H9 (cell line): ENCODE measurements around the gene MUC2. TPM values are rescaled to one million over a fixed set of nuclear protein-coding genes. Genes with fewer than 3 reads are reported as not detected.

Experiments
- DNase-seq: peaks from one replicate; pipeline ENCODE4 v3.0.0-alpha.2; 2017
- H2AFZ ChIP-seq: one replicate; pipeline ENCODE4 v1.6.1; 2013; ENCODE audit warnings: mild to moderate bottlenecking, low read length, control low read depth, moderate library complexity
- H2AK5ac ChIP-seq: 2 replicates; pipeline ENCODE4 v1.6.1; 2013; ENCODE audit warnings: low read length, control low read depth, mixed read lengths; ENCODE audit not compliant: insufficient read length
- H2BK120ac ChIP-seq: one replicate; pipeline ENCODE4 v1.6.1; 2013; ENCODE audit warnings: low read depth, mild to moderate bottlenecking, low read length, control low read depth, inconsistent platforms; ENCODE audit not compliant: poor library complexity, severe bottlenecking
- H2BK12ac ChIP-seq: 2 replicates; pipeline ENCODE4 v1.6.1; 2013; ENCODE audit warnings: low read length, control low read depth, mixed read lengths, low read depth; ENCODE audit not compliant: insufficient read length
- H2BK15ac ChIP-seq: 2 replicates; pipeline ENCODE4 v1.6.1; 2013; ENCODE audit warnings: low read depth, low read length, control low read depth
- H2BK20ac ChIP-seq: one replicate; pipeline ENCODE4 v1.6.1; 2013; ENCODE audit warnings: low read depth, mild to moderate bottlenecking, low read length, control low read depth, inconsistent platforms; ENCODE audit not compliant: poor library complexity, severe bottlenecking
- H2BK5ac ChIP-seq: 2 replicates; pipeline ENCODE4 v1.6.1; 2013; ENCODE audit warnings: low read length, control low read depth, mixed read lengths; ENCODE audit not compliant: insufficient read length
- H3K14ac ChIP-seq: 2 replicates; pipeline ENCODE4 v1.6.1; 2013; ENCODE audit warnings: low read length, control low read depth; ENCODE audit not compliant: insufficient read depth
- H3K18ac ChIP-seq: 2 replicates; pipeline ENCODE4 v1.6.1; 2013; ENCODE audit warnings: low read depth, mild to moderate bottlenecking, mixed read lengths, low read length, control low read depth; ENCODE audit not compliant: insufficient read length
- H3K23ac ChIP-seq: 2 replicates; pipeline ENCODE4 v1.6.1; 2013; ENCODE audit warnings: low read length, control low read depth, mixed read lengths, low read depth; ENCODE audit not compliant: insufficient read length
- H3K23me2 ChIP-seq: 2 replicates; pipeline ENCODE4 v1.6.1; 2013; ENCODE audit warnings: low read depth, mild to moderate bottlenecking, mixed read lengths, low read length, control low read depth; ENCODE audit not compliant: insufficient read length, poor library complexity, severe bottlenecking
- H3K27ac ChIP-seq: 2 replicates; pipeline ENCODE4 v1.5.1; 2013; ENCODE audit warnings: low read length, control low read depth, mixed read lengths, low read depth; ENCODE audit not compliant: insufficient read length
- H3K27me3 ChIP-seq: 2 replicates; pipeline ENCODE4 v1.6.1; 2013; ENCODE audit warnings: low read length, control low read depth, inconsistent platforms; ENCODE audit not compliant: insufficient read depth
- H3K4ac ChIP-seq: 2 replicates; pipeline ENCODE4 v1.6.1; 2013; ENCODE audit warnings: low read depth, mild to moderate bottlenecking, control low read depth, inconsistent platforms, low read length, moderate library complexity
- H3K4me1 ChIP-seq: 2 replicates; pipeline ENCODE4 v1.6.1; 2013; ENCODE audit warnings: low read length, control low read depth, inconsistent platforms; ENCODE audit not compliant: insufficient read depth
- H3K4me2 ChIP-seq: 2 replicates; pipeline ENCODE4 v1.6.1; 2013; ENCODE audit warnings: low read length, control low read depth, mixed read lengths; ENCODE audit not compliant: insufficient read length, insufficient read depth
- H3K56ac ChIP-seq: 2 replicates; pipeline ENCODE4 v1.6.1; 2013; ENCODE audit warnings: low read depth, mild to moderate bottlenecking, mixed read lengths, low read length, control low read depth; ENCODE audit not compliant: insufficient read length
- H3K79me1 ChIP-seq: 2 replicates; pipeline ENCODE4 v1.6.1; 2013; ENCODE audit warnings: low read depth, mild to moderate bottlenecking, moderate library complexity, low read length, control low read depth, inconsistent platforms; ENCODE audit not compliant: insufficient read depth, poor library complexity, severe bottlenecking
- H3K79me2 ChIP-seq: 2 replicates; pipeline ENCODE4 v1.6.1; 2013; ENCODE audit warnings: low read length, control low read depth, inconsistent platforms; ENCODE audit not compliant: insufficient read depth
- H3K9ac ChIP-seq: 2 replicates; pipeline ENCODE4 v1.6.1; 2013; ENCODE audit warnings: low read length, control low read depth, mixed read lengths; ENCODE audit not compliant: insufficient read length; ENCODE audit errors: extremely low read depth
- H3K9me3 ChIP-seq: one replicate; pipeline ENCODE4 v1.6.1; 2013; ENCODE audit warnings: low read depth, low read length, inconsistent platforms; ENCODE audit not compliant: control insufficient read depth
- H3T11ph ChIP-seq: one replicate; pipeline ENCODE4 v1.6.1; 2013; ENCODE audit warnings: mild to moderate bottlenecking, low read length, control low read depth, inconsistent platforms
- H4K20me1 ChIP-seq: one replicate; pipeline ENCODE4 v1.6.1; 2013; ENCODE audit not compliant: control insufficient read depth, insufficient read length, insufficient read depth
- H4K5ac ChIP-seq: 2 replicates; pipeline ENCODE4 v1.6.1; 2013; ENCODE audit warnings: low read depth, mild to moderate bottlenecking, mixed read lengths, low read length, control low read depth; ENCODE audit not compliant: insufficient read length
- H4K8ac ChIP-seq: replicated peaks from 2 replicates; pipeline ENCODE4 v1.6.1; 2013; ENCODE audit warnings: low read length, control low read depth, mixed read lengths, low read depth; ENCODE audit not compliant: insufficient read length
- H4K91ac ChIP-seq: 2 replicates; pipeline ENCODE4 v1.6.1; 2013; ENCODE audit warnings: low read depth, mild to moderate bottlenecking, moderate library complexity, mixed read lengths, low read length, control low read depth; ENCODE audit not compliant: insufficient read length
- H3K27ac Mint-ChIP-seq, 3 experiments: 2 replicates in 2 of 3; 3 replicates in 1 of 3; pipeline ENCODE4 v1.8.0; 2020 to 2021; ENCODE audit warnings: mixed read lengths in 3 of 3, mild to moderate bottlenecking in 1 of 3, moderate library complexity in 1 of 3
- H3K27me3 Mint-ChIP-seq: 2 replicates; pipeline ENCODE4 v1.8.0; 2021; ENCODE audit warnings: low read depth, mild to moderate bottlenecking, moderate library complexity, mixed read lengths
- H3K36me3 Mint-ChIP-seq, 3 experiments: 2 replicates in 2 of 3; 3 replicates in 1 of 3; pipeline ENCODE4 v1.8.0; 2020 to 2021; ENCODE audit warnings: low read depth in 3 of 3, mixed read lengths in 3 of 3; ENCODE audit not compliant: insufficient read depth in 1 of 3
- H3K4me1 Mint-ChIP-seq, 2 experiments: 2 replicates each; pipeline ENCODE4 v1.8.0; 2020; ENCODE audit warnings: mixed read lengths in 2 of 2
- H3K4me3 Mint-ChIP-seq, 2 experiments: 2 replicates in 1 of 2; 3 replicates in 1 of 2; pipeline ENCODE4 v1.8.0; 2020 to 2021; ENCODE audit warnings: mild to moderate bottlenecking in 2 of 2, mixed read lengths in 2 of 2, moderate library complexity in 1 of 2
- H3K9me3 Mint-ChIP-seq, 2 experiments: 2 replicates in 1 of 2; 3 replicates in 1 of 2; pipeline ENCODE4 v1.8.0; 2020; ENCODE audit warnings: mild to moderate bottlenecking in 2 of 2, mixed read lengths in 2 of 2, moderate library complexity in 1 of 2
- CTCF ChIP-seq: fragments of 200-600 bp; sonication (generic); conservative IDR thresholded peaks from 3 replicates; pipeline ENCODE4 v1.8.0; 2021; ENCODE audit warnings: antibody characterized with exemption, mild to moderate bottlenecking
- WGBS: extraction: QIAGEN DNeasy Blood & Tissue Kit; methylation state at CpG from one replicate; pipeline ENCODE4 v1.1.7; 2013; ENCODE audit warnings: missing lambda C conversion rate, low lambda C conversion rate, mixed read lengths; ENCODE audit not compliant: insufficient read length; ENCODE audit errors: extremely low coverage; 5-methylcytosine and 5-hydroxymethylcytosine counted together
- total RNA-seq: library from RNA; stranded (reverse); gene quantifications from 2 replicates; pipeline ENCODE4 v1.2.1, GENCODE V29; 2021

Gene MUC2
- total RNA-seq, 1 experiment from 2014 or later: not detected

GRCh38 chr11:1102221-1102971, 27.7 kb downstream of the MUC2 start:
- Mint-ChIP-seq H3K4me3 (no peak overlapping the region), H3K4me1 (no peaks in the 10 kb centered on the region), H3K27me3 (peaks cover 7% of the 10 kb centered on the region; the same call in 1 of the 2 replicates), H3K36me3 (peaks cover 2 to 7% (median 7%) of the 10 kb centered on the region in 3 experiments; a peak in 3 of 7 replicates), H3K27ac (no peak overlapping the region), H3K9me3 (peaks cover 9 to 45% of the 10 kb centered on the region in 2 experiments)
- no peak overlapping the region for H4K5ac ChIP-seq
- H3K14ac ChIP-seq: no peak overlapping the region
- no peak overlapping the region for H3K27ac ChIP-seq
- no peak overlapping the region for H3K23ac ChIP-seq
- no peaks in the 10 kb centered on the region for H3K23me2 ChIP-seq
- H3K4me2 ChIP-seq: no peak overlapping the region
- H4K8ac ChIP-seq: no peak overlapping the region
- no peak overlapping the region for H2BK12ac ChIP-seq
- H3K27me3 ChIP-seq: no peaks in the 10 kb centered on the region
- no peak overlapping the region for H3K4ac ChIP-seq
- no peak overlapping the region for H2AFZ ChIP-seq
- no peaks in the 10 kb centered on the region for H3K4me1 ChIP-seq
- H4K91ac ChIP-seq: no peak overlapping the region
- no CpG with 5 or more reads among the region's 31 CpGs for WGBS
- H2BK15ac ChIP-seq: no peak overlapping the region
- no peak for TF ChIP-seq CTCF
- peaks cover 4% of the 10 kb centered on the region for H3K9me3 ChIP-seq
- no peak overlapping the region for H3K56ac ChIP-seq
- no peak for DNase-seq
- no peak overlapping the region for H2AK5ac ChIP-seq
- no peak overlapping the region for H3K18ac ChIP-seq
- H4K20me1 ChIP-seq: no peaks in the 10 kb centered on the region
- H3K79me1 ChIP-seq: no peaks in the 10 kb centered on the region
- H3K79me2 ChIP-seq: no peaks in the 10 kb centered on the region
- H3T11ph ChIP-seq: no peak overlapping the region
- no peak overlapping the region for H2BK120ac ChIP-seq
- H2BK5ac ChIP-seq: no peak overlapping the region
- no peak overlapping the region for H3K9ac ChIP-seq
- H2BK20ac ChIP-seq: no peak overlapping the region
